K562 treated with DMSO at 1 percent for 12 hours (cell line): ENCODE results near the gene DNAJB11. TPM values are rescaled to one million over a fixed set of nuclear protein-coding genes. Genes with fewer than 3 reads are reported as not detected.

ENCODE experiments used
- total RNA-seq: library from RNA; unstranded; fragments of 300-600 nt; gene quantifications from 2 replicates; pipeline ENCODE4 v1.2.3, GENCODE V29; 2022; ENCODE audit not compliant: insufficient read depth

The DNAJB11 gene
- 49.8 and 104 TPM in 2 replicates for total RNA-seq

DNA sequence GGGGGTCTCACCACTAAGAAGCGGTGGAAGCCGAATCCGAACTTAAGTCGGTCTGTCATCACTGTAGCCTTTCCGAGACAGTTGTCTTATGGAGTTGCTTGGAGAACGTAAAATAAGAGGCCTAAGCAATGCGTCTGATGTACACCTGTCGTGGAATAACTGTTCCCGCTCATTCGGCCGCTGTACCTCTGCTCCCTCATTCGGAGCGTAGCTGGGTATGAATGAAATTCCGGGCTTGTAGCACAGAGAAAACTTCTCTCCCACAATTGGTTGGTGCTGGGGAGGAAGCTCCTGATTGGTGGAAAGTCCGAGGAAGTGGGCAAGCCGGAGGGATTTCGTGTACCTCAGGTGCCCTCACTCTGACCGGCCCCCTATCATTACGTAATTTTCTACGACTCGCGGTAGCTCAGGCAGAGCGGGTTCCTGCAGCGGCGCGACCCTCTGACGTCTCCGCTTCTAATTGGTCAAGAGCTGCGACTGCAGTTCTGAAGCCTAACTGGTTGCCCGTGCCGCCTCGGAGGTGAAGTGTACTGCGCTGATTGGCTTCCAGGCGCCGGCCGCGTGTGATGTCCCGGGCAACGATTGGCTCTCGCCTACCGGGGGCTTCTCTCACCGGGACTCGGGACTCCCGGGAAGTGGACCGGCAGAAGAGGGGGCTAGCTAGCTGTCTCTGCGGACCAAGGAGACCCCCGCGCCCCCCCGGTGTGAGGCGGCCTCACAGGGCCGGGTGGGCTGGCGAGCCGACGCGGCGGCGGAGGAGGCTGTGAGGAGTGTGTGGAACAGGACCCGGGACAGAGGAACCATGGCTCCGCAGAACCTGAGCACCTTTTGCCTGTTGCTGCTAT lies at the start of gene DNAJB11:
DNAJB11 (plus strand) TSS at position 625 of the 845 bp plus-strand sequence; CDS start at position 803, 178 bp downstream.

DNA sequence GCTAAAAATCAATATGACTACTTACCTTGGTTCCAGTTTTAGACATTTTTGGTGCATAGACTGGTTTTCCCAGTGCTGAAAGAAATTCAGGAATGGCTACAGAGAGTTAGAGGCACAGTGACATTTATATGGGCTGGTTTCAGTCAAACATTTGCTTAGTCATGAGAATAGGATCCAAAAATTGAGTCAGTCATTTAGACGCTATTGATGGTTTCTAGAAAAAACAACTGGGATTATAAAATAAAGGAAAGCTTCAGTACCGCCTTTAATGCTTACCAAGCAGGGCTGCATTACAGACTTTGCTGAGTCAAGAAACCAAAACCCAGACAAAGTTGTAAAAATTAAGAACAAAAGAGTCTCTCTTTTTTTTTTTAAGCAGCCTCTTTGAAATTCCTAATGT lies 26.2 kb upstream of the DNAJB11 start, which contains the start of gene CRYGS:
CRYGS (minus strand) TSS at position 100 of the 400 bp plus-strand sequence; CDS start at position 46, 54 bp downstream.

DNA sequence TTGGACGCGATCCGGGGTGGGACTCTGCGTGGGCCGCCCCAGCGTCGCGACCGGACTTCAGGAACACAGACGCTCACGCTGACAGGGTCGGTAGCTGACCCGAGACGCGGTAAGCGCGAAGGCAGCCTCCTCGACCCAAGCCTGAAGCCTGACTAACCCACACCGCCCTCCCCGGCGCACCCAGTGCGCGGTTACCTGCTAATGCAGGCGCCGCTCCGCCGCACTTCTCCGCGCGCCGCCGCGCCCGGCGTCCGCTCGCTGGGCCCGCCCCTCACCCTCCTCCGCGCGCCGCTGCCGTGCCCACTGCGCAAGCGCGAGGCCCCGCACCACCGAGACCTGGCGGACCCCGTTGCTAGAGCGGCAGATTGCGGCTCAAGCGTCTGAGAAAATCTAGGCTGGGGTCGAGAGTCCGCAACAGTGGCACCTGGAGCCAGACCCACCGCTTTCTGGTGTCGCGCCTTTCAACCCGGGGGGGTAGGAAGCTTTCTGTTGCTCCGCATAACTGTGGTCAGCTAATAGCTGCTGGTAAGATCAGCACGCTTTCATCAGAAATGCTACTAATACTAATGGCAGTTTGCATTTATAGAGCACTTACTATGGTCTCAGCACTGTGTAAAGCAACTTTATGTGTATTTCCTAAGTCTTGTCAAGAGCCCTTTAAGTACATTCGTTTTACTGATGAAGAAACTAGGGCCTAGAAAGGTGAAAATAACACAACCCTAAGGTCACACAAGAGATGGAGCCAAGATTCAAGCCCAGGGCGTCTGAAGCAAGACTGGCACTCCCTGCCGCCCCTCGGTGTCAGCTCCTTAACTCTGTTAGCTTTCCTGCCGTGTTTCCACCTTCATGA lies 3.2 kb upstream of the DNAJB11 start, which contains the start of gene TBCCD1:
TBCCD1 (minus strand) TSS at position 268 of the 850 bp plus-strand sequence. CDS start 3,010 bp downstream, outside the sequence.

DNA sequence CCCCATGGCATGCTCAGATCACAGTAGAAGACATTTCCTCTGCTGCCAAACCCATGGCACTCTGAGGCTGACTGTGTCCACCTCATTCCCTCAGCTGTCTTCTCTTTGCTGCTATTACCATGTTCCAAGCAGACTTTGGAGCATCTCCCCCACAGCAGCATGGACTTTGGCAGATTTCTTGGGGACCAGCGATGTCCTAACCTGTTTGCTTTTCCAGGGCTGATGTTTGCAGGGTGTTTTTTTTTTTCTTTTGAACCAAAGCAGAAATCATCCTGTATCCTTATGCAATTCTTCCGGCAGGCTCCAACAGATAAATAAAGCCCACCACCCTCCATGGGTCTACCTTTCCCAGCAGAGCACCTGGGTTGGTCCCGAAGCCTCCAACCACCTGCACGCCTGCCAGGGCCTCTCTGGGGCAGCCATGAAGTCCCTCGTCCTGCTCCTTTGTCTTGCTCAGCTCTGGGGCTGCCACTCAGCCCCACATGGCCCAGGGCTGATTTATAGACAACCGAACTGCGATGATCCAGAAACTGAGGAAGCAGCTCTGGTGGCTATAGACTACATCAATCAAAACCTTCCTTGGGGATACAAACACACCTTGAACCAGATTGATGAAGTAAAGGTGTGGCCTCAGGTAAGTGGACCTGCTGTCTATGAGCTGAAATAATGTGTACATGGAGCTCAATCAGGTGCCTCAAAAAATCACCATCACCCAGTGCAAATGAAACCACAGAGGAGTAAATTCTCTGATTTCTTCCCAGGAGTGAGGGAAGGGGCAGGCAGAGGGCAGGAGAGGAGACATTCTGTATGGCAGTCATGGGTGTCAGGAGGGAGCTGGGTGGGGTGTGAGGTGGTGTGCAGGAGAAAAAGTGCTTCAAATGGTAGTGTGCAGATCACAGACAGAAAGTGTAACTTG lies 42.5 kb downstream of the DNAJB11 start, which contains the start of gene AHSG:
AHSG (plus strand) TSS at position 340 of the 916 bp plus-strand sequence; CDS start at position 422, 82 bp downstream.

Other genes with a start within 250 kb of the DNAJB11 start
- gene DGKG, start 208.5 kb upstream of the DNAJB11 start, total RNA-seq, result not detected in 2 replicates
- gene CRYGS, start 26.3 kb upstream of the DNAJB11 start, total RNA-seq, result 2.5 and 3.3 TPM in 2 replicates
- 7.3 and 17.2 TPM in 2 replicates for gene TBCCD1, start 3.4 kb upstream of the DNAJB11 start, total RNA-seq
- gene AHSG, start 42.3 kb downstream of the DNAJB11 start, total RNA-seq, result not detected in 2 replicates
- not detected in 2 replicates for gene FETUB, start 69.7 kb downstream of the DNAJB11 start, total RNA-seq
- gene HRG, start 95.3 kb downstream of the DNAJB11 start, total RNA-seq, result not detected in 2 replicates
- gene KNG1, start 146.6 kb downstream of the DNAJB11 start, total RNA-seq, result not detected in 2 replicates
- 136 and 219 TPM in 2 replicates for gene EIF4A2, start 212.9 kb downstream of the DNAJB11 start, total RNA-seq
- 111 and 193 TPM in 2 replicates for gene RFC4, start 235.8 kb downstream of the DNAJB11 start, total RNA-seq